Midbrain (tissue), 1 donor: Measurements from ENCODE around the gene NINL.
A peak's percentile ranks its signal among the peaks of the same experiment; 100 is the strongest.
"Not testable (repeated sequence)": the region's sequence is repeated elsewhere in the genome, so short reads cannot be mapped to it uniquely, and the experiment has no call there.

ENCODE experiments used
- DNase-seq: peaks from one replicate; lab custom pipeline; 2025; lab: John Stamatoyannopoulos, UW

The NINL gene

DNA sequence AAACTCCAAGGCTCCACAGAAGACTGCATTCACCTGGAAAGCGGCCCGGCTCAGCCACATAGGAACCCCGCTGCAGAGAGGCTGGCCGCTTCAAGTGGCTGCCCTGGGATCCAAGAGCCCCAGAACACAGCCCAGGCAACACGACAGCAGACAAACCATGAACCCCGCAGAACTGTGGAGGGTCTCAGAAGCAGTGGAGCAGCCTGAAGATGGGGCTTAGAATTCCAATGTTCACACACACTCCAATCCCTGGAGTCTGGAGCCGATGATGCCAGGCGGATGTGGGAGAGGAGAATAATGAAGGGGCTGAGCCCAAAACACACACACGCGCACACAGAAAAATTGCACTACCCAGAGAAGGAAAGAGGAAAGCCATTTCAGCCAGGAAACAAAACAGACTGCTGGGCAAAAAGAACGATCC, 52.4 kb downstream of the NINL start:
- peak; percentile 43 for DNase-seq

DNA sequence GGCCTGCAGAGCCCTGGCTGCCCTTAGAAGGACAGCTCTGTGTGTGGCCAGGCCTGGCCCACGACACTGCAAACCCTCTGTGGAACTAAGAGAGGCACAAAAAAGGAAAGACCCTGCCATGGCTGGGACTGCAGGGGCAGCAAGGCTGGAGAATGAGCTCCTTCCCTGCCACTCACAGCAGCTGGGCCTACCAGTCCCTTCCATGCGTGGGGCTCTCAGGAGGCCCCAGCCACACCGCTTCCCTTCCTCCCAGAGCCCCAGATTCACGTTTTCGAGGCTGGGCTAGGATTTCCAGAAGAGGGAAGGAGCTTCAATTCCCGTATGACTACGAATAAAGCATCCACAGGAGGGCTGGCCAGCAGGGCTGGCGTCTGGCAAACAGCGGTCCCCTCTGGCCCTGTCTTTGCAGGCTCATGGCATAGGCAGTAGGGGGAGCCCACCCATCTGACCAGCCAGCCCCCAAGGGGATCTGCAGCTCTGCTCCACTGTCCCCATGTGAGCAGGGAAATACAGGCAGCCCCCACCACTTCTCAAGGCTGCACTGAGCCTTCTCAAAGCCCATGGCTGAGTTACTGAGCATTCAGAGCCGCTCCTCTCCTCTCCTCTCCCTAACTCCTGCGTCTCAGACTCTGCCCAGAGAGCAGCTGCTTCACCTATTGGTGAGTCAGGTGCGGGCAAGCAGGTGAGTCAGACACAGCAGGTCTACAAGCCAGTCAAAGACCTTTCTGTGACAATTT, 53.1 kb downstream of the NINL start:
- peak; percentile 59 for DNase-seq

DNA sequence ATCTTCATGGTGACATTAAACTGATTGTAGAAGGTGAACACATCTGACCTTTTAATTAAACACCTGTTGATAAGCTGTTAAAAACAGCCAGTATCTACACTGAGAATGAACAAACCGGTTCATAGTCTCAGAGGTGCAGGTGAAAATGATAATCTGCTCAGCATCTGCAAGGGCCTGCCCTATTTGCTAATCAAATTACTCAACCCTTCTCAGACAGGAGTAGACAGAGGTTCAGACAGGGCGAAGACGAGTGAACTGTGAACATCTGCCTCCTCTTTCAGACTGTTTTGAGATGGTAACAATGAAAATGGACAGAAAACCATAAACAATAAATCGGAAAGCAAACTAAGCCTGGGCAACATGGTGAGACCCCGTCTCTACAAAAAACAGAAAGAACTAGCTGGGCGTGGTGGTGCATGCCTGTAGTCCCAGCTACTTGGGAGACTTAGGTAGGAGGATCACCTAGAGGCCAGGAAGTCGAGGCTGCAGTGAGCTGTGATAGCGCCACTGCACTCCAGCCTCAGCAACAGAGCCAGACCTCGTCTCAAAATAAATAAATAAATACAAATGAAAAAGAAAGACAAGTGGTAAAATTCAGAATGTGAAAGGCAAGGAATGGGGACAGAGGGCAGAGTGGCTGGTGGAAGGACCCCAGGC, 55.9 kb downstream of the NINL start:
- DNase-seq = no peak

DNA sequence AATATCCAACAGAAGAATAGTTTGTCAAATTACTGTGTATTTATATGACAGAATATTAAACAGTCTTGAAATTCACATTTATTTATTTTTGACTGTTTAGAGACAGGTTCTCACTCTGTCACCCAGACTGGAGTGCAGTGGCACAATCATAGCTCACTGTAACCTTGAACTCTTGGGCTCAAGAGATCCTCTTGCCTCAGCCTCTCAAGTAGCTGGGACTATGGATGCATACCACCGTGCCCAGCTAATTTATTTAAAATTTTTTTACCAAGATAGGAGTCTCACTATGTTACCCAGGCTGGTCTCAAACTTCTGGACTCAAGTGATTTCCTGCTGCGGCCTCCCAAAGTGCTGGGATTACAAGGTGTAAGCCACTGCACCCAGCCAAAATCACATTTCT, 57.4 kb downstream of the NINL start:
- no peak for DNase-seq

DNA sequence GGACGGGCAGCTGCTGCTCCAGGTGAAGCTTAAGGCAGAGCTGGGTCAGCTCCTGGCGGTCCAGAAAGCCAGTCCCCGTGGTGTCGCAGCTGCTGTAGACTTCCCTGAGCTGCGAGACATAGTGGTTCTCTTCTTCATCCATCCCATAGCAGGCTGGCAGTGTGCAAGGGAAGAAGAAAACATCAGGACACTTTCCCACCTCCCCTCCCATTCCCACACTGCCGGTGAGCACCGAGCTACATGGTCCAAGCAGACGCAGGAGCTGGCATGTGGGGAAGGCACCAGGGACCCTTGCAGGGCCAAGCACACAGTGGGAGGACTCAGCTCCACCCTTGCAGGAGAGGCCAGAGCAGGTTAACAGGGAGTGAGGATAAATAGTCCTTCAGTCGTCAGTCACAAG, 58.9 kb downstream of the NINL start:
- DNase-seq = no peak

DNA sequence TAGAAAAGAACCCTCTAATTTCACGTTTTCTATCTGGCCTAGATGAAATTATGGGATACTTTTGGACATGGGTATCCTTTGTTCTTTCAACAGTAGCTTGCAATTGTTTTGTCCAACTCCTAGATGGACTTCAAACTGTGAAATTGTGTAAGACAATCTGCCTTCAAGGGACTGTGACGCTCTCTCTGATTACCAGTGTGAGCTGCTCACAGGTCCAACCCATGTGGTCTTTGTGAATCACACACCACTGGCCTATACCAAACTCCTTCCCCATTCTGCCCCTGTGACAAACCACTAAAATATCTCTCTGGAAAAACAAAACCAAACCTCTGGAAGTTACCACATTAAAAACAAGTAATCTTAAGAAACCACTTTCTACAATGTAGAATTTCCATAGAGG, 59.5 kb downstream of the NINL start:
- DNase-seq = no peak

DNA sequence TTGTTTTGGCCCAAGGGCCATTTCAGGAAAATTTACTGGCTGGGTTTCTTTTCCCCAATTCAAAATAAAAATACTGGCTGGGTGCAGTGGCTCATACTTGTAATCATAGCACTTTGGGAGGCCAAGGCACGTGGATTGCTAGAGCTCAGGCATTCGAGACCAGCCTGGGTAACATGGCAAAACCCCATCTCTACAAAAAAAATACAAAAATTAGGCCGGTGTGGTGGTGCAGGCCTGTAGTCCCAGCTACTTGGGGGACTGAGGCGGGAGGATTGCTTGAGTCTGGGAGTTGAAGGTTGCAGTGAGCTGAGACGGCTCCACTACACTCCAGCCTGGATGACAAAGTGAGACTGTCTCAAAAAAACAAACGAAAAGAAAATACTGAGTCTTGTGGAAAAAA, 60.0 kb downstream of the NINL start:
- no peak for DNase-seq

DNA sequence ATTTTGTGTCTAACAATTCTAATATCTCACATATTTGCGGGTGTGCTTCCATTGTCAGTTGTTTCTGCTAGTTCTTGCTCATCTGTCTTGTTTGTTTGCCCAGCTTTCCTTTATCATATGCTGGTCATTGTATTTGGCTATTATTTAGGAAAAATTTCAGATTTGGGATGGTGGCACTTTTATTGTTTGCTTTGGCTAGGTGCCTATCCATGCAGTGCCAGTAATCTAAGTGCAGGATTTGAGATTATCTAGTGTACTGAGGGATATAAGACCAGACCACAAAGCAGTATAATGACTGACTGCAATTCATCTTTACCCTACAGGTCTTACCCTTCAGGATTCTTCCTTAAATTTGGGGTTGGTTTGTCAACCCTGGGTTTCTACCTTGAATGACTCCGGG, 63.9 kb downstream of the NINL start:
- DNase-seq = no peak

DNA sequence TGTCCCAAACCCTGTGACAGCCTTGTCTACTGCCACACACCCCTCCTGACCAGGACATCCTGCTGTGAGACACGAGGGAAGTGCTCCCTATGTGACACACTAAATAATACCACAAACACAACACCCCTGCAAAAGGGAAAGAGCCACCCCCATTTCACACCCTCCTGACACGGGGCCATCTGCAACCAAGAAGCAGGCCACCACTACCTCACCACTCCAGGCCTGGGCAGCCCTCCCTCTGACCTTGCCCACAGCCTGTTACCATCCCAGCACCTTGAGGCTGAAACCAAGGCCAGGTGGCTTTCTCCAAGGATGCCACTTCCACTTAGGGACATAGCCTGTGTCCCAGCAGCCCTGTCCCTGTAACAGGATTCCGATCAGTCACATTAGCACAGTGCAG, 68.2 kb downstream of the NINL start:
- no peak for DNase-seq

DNA sequence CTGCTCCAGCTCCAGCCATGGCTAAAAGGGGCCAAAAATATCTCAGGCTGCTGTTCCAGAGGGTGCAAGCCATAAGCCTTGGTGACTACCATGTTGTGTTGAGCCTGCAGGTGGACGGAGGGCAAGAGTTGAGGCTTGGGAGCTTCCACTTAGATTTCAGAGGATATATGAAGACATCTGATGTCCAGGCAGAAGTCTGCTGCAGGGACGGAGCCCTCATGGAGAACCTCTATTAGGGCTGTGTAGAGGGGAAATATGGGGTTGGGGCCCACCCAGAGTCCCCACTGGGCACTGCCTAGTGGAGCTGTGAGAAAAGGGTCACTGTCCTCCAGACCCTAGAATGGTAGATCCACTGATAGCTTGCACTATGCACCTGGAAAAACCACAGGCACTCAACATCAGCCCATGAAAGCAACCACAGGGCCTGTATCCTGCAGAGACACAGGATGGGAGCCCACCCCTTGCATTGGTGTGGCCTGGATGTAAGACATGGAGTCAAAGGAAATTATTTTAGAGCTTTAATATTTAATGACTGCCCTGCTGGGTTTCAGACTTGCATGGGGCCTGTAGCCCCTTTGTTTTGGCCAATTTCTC, 70.5 kb downstream of the NINL start:
- DNase-seq = no peak

DNA sequence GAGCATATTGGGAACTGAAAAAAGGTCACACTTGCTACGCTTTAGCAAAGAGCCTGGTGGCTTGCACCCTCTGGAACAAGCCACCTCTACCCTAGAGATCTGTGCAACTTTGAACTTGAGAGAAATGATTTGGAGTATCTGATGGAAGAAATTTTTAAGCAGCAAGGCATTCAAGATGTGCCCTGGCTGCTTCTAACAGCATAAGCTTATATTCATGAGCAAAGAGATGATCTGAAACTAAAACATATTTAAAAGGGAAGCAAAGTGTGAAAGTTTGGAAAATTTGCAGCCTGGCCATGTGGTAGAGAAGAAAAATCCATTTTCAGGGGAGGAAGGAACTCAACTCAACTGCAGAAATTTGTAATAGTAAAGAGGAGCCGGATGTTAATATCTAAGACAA, 71.1 kb downstream of the NINL start:
- no peak for DNase-seq

DNA sequence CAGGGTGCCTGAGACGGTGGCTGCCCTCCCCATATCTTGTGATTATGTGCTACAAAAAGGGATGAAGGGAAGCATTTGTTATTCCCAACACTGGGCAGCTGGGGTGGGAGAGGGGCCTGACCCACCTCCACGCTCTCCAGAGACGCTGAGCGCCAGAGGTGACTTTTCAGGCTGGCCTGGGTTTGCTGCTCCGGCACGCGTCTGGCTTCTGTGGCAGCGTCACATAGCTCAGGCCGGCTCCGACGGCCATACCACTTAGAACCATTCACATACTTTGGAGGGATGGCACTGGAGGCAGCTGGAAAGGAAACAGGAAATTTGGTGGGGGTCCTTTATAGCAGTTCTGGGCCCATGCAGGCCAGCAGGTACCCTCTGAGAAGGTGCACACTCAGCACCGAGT, 72.6 kb downstream of the NINL start:
- no peak for DNase-seq

DNA sequence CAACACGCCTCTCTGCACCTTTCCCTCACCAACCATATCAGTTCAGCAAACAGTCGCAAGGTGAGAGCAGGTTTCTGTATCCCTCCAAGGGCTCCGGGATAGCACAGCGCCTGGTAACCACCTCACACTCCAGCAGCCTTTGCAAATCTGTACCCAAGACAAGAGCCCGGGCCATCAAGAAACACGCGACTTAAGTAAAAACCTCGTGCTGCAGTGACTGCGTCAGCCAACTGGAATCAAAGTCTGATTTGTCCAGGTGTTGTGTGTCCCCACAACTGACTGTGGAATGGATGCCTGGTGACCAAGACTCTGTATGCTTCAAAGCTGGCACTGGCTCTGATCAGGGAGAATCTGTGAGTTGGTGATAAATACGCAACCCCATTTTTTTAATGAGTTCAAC, 74.1 kb downstream of the NINL start:
- DNase-seq = no peak

DNA sequence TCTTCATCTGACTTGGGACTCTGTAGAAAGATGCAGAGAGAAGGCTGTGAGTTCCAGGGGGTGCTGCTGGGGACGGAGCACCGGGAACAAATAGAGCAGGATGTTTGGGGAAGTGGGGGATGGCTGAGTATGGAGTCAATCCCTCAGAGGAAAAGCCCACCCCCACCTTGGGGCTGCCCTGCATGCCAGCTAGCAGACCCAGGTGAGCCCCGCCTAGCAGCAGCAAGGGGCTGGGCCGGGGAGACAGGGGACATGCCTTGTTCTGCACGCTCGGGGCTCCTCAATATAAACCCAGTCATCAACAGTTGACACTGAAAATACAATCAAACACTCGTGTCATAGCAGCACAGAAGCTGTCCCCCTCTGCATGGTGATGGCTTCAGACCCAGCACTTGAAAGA, 74.6 kb downstream of the NINL start:
- no peak for DNase-seq

DNA sequence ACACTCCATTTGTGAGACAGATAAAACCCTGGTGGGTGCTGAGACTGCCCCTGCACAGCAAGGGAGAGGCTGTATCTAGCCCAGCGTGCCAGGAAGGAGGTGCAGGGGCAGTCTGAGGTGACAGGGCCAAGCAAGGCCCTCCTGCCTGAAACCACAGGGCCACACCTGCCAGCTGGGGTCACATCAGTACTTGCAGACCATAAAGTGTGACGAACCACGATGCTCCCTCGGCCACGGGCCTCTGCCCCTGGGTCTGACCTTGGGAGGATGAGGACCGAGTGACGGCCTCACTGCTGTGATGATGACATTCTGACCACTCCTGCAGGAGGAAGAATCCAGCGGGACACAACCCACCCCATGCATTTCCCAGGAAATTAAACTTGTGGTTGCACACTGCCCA, 75.1 kb downstream of the NINL start:
- no peak for DNase-seq

DNA sequence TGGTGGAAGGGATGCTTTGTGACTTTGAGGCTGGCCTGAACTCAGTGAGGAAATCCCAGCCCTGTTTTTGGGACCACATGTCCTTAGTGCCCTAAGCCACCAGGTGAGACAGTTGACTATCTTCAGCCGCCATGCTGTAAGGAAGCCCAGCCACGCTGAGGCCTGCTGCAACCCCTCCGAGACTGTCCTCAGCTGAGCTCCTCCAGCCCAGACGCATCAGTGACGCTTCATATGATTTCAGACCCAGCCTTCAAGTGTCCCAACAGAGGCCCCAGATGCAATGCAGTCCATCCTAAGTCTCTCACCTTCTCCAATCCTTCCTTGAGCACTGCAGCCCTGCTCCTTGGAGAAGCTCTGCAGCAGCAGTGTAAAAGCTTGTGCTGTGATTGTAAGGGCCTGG, 76.2 kb downstream of the NINL start:
- no peak for DNase-seq

DNA sequence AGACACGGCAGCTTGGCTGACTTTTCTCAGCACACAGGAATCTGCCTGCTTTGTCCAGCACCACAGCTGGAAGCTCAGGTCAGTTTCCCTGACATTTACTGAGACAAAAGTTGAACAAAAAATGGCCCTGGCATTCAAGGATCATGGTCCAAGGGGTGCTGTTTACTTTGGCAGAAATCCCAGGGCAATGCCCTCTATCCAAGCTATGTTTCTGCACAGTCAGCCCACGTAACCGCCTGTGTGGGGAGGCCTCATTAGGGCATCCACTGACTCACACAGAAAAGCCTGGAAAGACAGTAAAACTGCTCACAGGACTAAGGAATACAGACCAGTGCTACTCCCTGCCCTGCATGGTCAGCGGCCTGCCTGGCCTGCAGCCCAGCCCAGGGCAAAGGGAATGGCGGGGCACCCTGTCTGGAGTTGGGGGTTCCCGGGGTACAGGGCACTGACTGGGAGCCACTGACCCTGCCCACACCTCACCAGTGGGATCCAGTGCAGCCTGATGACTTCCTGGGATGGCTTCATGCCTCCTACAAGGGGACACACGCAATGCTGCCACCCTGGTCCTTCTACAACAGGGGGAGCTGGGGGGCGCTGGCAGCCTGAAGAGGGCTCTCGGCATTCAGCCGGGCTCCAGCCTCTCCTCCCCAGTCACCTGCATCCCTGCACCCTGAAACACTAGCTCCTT, 77.1 kb downstream of the NINL start:
- DNase-seq = no peak

DNA sequence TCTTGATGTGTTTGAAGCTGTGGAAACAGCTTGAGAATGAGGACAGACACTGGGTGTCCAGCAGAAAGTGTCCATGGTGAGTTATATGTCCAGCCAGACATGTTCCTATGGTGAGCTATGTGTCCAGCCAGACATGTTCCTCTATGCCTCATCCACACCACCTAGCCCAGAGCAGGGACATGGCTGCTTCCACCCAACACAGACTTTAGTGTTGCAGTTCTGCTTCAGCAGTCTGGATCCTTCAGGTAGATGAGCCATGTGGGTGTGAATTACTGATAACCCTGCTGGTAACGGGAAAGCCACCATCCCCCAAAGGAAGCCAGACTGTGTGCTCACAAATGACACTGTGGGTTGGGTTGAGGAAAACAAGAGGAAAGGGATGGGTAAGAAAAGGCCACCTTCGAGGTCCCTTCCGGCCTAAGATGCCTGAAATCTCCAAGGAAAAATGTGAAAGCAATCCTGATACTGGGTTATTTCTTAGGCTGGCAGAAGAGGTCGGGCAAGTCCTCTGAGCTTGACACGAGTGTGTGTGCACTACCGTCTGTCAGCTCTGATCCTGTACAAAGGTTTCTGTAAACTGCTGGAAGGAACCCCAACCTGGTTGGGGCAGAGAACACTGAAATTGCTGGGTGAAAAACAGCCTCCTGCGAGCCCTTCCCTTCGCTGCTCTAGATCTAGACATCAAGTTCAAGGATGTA, 77.8 kb downstream of the NINL start:
- DNase-seq = no peak

DNA sequence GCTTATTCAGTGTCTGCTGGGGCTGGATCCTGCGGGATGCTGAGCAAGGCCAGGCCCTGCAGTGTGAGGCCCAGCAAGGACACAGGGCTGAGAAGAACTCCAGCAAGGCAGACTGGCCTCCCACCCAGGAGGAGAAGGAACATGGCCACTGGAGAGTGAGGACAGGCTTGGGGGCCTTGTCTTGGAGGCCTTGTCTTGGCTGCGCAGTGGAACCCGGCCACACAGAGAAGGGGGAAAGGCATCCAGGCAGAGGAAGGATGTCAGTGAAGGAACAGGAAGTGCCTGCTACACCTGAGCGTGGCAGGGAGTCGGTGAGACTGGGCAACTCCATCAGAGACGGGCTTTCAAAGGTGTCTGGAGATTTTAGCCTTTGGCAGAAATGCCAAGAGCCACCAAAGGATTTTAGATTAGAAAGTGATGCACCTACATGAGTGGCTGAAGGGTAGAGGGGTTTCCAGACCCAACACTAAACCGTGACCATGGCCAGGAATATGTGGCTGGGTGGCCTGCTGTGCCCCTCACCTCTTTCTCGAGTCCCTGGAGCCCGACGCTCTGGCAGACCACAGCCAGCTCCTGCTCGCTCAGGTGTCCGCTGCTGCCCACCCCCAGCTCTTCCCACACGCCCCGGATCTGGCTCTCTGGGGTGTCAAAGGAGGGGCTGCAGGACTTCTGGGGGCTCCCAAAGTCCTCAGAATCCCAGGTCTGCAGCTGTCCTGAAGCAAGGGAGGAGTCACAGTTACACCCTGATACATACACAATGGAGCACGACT, 80.8 kb downstream of the NINL start:
- DNase-seq = no peak

DNA sequence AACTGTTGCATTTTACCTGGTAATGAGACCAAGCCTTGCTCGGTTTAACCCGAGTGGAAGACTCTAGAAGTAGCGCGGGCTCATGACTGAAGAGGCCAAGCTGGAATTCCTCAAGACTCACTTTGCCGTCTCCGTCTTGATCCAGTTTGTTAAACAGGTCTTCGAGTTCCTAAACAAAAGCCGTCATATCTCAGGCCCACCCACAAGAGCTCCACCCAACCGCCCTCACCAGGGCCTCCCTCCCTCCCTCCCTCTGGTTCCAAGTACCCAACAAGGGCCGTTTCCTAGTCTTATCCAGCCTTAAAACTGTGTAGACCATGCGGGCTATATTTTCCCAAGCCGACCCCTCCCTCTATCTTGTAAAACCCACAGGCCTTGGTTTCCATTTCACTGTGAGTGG, 81.4 kb downstream of the NINL start:
- DNase-seq = no peak

DNA sequence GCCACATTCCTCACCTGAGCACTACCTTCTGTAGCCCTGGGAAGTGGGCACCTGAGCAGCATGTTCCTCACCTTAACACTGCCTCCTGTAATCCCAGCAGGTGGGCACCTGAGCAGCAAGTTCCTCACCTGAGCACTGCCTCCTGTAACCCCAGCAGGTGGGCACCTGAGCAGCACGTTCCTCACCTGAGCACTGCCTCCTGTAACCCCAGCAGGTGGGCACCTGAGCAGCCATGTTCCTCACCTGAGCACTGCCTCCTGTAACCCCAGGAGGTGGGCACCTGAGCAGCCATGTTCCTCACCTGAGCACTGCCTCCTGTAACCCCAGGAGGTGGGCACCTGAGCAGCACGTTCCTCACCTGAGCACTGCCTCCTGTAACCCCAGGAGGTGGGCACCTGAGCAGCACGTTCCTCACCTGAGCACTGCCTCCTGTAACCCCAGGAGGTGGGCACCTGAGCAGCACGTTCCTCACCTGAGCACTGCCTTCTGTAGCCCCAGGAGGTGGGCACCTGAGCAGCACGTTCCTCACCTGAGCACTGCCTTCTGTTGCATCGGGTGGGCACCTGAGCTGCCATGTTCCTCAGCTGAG, 82.2 kb downstream of the NINL start:
- not testable (repeated sequence) for DNase-seq
